AG04449 (cell line): Measurements from ENCODE around the gene GRK1.

Experiments
- CTCF ChIA-PET: fragments of 350-600 bp; formaldehyde crosslinking; extraction: SDS; loops from one replicate; lab custom pipeline; 2021; ENCODE audit warnings: antibody characterized with exemption; lab: Yijun Ruan, JAX
- POLR2A ChIA-PET: fragments of 400-600, 350-600 bp; formaldehyde crosslinking; extraction: SDS; loops from one replicate; lab custom pipeline; 2020; ENCODE audit warnings: antibody characterized with exemption, inconsistent platforms; lab: Yijun Ruan, JAX
- DNase-seq: peaks from one replicate; pipeline ENCODE4 v3.0.0-alpha.2; 2010; ENCODE audit warnings: low read depth, low spot score
- H3K4me3 ChIP-seq: 2 replicates; pipeline ENCODE4 v1.5.1; 2011; ENCODE audit warnings: low read depth, mild to moderate bottlenecking, control low read depth, low read length
- TF ChIP-seq, protein P1 (sequence below): IDR thresholded peaks from one replicate; pipeline ENCODE4 v1.5.1; 2011; ENCODE audit warnings: mild to moderate bottlenecking, moderate library complexity, low read length, control low read depth, inconsistent platforms; ENCODE audit not compliant: insufficient read depth; ENCODE audit errors: missing control alignments

The GRK1 gene

DNA sequence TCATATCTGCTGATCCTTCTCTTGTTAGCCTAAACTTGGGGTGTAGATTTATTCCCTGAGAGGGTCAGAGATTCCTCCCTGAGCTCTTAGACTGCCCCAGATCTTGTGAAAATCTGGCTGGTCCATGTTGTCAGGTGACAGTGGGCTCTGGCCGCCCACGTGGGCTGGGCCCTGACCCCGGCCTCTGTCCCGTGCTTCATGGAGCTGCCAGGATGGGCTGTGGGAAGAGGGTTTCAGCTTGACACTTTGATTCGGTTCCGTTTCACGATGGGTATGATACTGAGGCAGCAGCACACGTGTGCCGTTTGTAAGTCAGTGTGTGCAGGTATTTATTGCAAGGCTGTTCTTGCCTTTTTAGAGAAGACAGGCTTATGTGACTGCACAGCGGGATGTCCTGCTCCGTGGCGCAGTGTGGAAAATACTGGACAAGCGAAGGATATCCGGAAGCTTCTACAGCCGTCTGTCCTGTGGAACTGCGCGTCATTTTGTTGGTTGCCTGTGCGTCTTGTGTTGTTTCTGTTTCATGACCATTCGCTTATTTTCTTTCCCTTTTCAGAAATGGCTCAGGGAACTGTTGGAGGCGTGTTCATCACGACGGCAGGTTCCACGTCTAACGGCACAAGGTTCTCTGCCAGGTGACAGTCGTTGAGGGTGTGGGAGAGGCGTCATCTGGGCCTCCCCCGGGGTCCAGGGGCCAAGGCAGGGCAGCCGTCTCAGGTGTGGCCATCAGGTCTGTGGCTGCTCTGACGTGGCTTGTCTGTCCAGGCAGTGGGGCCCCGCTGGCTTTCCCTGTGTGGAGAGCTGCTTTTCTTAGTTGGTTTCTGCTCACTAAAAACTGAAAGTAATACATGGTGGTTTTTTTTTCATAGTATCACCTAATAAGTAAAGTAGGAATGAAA is 29.5 kb upstream of the GRK1 start:
- ChIA-PET POLR2A (interaction anchor here (0.6 kb wide), 1 partner anchor 141 kb away, joined by 3 read pairs; no protein-coding TSS in a partner anchor), CTCF (no interaction called here)
- DNase-seq, result no peak
- TF ChIP-seq, protein P1, sequence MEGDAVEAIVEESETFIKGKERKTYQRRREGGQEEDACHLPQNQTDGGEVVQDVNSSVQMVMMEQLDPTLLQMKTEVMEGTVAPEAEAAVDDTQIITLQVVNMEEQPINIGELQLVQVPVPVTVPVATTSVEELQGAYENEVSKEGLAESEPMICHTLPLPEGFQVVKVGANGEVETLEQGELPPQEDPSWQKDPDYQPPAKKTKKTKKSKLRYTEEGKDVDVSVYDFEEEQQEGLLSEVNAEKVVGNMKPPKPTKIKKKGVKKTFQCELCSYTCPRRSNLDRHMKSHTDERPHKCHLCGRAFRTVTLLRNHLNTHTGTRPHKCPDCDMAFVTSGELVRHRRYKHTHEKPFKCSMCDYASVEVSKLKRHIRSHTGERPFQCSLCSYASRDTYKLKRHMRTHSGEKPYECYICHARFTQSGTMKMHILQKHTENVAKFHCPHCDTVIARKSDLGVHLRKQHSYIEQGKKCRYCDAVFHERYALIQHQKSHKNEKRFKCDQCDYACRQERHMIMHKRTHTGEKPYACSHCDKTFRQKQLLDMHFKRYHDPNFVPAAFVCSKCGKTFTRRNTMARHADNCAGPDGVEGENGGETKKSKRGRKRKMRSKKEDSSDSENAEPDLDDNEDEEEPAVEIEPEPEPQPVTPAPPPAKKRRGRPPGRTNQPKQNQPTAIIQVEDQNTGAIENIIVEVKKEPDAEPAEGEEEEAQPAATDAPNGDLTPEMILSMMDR, result no peak
- no peak overlapping the region for H3K4me3 ChIP-seq

DNA sequence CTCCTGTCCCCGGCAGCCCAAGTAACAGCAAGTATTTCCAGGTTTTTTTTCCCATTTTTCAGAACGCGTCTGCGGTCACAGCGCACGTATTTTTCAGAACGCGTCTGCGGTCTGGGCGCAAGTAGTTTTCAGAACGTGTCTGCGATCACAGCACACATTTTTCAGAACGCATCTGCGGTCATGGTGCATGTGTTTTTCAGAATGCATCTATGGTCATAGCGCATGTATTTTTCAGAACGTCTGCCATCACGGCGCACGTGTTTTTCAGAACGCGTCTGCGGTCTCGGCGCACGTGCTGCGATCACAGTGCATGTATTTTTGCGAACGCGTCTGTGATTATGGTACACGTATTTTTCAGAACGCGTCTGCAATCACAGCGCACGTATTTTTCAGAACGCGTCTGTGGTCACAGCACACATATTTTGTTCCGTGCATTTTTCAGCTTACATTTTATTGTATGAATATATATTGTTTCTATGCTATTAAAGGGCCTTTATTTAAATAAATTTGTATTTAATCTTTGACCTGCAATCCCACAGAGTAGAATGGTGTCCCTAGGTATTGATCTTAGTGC is 28.8 kb upstream of the GRK1 start:
- no peak overlapping the region for H3K4me3 ChIP-seq
- POLR2A ChIA-PET, result no interaction called here
- TF ChIP-seq, protein P1, result no peak
- DNase-seq, result no peak
- CTCF ChIA-PET, result no interaction called here

DNA sequence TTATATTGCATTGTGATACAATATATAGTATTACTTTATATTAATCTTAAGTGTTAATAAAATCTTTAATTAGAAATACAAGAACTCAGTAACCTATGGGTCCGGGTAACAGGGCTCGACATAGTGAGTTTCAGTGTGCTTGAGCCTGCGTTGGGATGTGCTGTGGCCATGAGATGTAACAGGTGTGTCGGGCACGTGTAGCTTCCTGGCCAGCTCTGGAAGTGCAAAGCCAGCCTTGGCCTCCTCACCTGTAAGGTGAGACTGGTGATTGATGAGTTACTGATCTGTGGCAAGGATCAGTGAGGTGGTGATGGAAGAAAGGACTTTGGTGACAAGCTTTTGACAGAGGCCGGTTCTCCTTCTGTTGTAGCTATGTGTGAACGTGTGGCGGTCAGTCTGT is 28.2 kb upstream of the GRK1 start:
- no peak overlapping the region for H3K4me3 ChIP-seq
- ChIA-PET POLR2A (no interaction called here), CTCF (no interaction called here)
- DNase-seq, result no peak
- TF ChIP-seq, protein P1, result no peak

DNA sequence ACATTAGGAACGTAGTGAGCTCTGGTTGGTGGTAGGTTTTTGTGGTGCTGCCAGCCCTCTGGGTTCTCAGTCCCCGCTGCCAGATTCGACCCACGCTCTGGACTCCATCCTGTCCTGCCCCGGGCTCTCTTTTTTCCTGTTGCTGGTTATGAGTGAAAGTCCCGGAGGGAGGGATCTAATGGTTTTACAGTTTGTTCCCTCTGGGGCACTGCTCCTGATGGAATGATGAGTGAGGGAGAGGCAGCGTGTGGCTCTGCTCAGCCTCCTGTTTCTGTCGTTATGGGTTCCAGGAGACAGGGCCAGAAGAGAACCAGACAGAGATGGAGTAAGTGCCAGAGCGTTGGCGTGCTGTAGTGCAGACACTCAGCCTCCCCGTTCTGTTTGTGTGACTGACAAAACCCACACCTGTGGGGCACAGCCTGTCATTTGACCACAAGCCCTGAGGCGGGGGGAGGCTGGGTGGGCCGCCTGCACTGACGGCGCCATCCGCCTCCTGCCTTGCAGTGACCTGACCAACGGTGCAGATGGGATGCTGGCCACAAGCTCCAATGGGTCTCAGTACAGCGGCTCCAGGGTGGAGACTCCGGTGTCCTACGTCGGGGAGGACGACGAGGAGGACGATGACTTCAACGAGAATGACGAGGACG is 27.3 kb upstream of the GRK1 start:
- TF ChIP-seq, protein P1, result no peak
- ChIA-PET POLR2A (no interaction called here), CTCF (no interaction called here)
- no peak overlapping the region for H3K4me3 ChIP-seq
- no peak for DNase-seq

DNA sequence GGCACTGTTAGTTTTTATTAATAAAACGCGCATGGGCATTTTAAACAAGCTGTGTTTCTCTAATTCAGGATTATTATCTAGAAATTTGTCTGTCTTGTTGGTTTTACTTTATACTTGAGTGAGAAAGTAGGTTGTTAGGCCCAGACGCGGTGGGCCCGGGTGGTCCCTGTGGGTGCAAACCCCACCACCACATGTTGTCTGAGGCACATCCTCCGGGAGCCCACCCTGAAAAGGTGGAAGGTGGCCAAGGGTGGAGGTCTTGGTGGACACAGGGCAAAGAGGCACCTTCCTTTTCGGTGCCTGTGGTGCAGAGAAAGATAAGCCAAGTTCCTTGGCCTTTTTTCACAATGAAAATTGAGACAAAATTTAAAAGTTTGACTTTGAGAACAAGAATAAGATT is 25.6 kb upstream of the GRK1 start:
- CTCF ChIA-PET, result interaction anchor here (0.7 kb wide), 1 partner anchor 83 kb away, joined by 3 read pairs; no protein-coding TSS in a partner anchor
- DNase-seq, result no peak
- no peak overlapping the region for H3K4me3 ChIP-seq
- TF ChIP-seq, protein P1, result no peak
- POLR2A ChIA-PET, result no interaction called here

DNA sequence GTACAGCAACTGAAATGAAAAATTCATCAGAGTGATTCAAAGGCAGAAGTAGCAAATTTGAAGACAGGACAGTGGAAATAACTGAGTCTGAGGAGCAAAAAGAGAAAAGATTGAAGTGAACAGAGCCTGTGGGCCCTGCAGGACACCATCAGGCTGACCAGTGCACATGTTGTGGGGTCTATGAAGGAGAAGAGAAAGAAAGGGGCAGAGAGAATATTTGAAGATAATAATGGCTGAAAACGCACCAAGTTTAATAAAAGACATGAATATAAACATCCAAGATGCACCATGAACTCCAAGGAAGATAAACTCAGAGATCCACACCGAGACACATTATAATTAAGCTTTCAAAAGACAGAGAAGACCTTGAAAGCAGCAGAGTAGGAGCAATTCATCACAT is 24.5 kb upstream of the GRK1 start:
- TF ChIP-seq, protein P1, result no peak
- POLR2A ChIA-PET, result no interaction called here
- no peak overlapping the region for H3K4me3 ChIP-seq
- CTCF ChIA-PET, result interaction anchor here (1.6 kb wide), 1 partner anchor 9 kb away, joined by 3 read pairs; no protein-coding TSS in a partner anchor
- no peak for DNase-seq
